ENCODE results near the gene ABO.

ABO gene

GRCh38 chr9:133275105-133276000 lies at the start of gene ABO:
ABO (minus strand) TSS chr9:133275201.
- H3K9me3 ChIP-seq (ENCODE audit: control insufficient read depth, insufficient read depth, low read depth, low read length), result no peaks in the 10 kb centered on the region
- H3K4me1 ChIP-seq (ENCODE audit: control insufficient read depth, insufficient read depth, low read length), result no peaks in the 10 kb centered on the region
- no peaks in the 10 kb centered on the region for H3K36me3 ChIP-seq (ENCODE audit: control insufficient read depth in 2 of 2, insufficient read depth in 1 of 2, low read length in 2 of 2)
- H3K4me3 ChIP-seq (ENCODE audit: low read depth, low read length), result no peak within 1 kb of the TSS
- TF ChIP-seq ZNF302 (tag by site-specific recombination; IDR thresholded peaks at IDR 0.05; ENCODE audit: low read depth) (no peak), ZNF76 (tag by site-specific recombination; IDR thresholded peaks at IDR 0.05; ENCODE audit: borderline replicate concordance, low read depth) (no peak), KLF7 (tag by site-specific recombination; IDR thresholded peaks at IDR 0.05; ENCODE audit: borderline replicate concordance) (no peak), HOXA7 (CRISPR knock-in tag; IDR thresholded peaks at IDR 0.05; ENCODE audit: borderline replicate concordance) (no peak), ZNF10 (tag by site-specific recombination; IDR thresholded peaks at IDR 0.05) (no peak), ZNF138 (tag by site-specific recombination; IDR thresholded peaks at IDR 0.05; ENCODE audit: borderline replicate concordance) (no peak), ZNF449 (tag by site-specific recombination; IDR thresholded peaks at IDR 0.05) (no peak)
- TF ChIP-seq, protein P1, sequence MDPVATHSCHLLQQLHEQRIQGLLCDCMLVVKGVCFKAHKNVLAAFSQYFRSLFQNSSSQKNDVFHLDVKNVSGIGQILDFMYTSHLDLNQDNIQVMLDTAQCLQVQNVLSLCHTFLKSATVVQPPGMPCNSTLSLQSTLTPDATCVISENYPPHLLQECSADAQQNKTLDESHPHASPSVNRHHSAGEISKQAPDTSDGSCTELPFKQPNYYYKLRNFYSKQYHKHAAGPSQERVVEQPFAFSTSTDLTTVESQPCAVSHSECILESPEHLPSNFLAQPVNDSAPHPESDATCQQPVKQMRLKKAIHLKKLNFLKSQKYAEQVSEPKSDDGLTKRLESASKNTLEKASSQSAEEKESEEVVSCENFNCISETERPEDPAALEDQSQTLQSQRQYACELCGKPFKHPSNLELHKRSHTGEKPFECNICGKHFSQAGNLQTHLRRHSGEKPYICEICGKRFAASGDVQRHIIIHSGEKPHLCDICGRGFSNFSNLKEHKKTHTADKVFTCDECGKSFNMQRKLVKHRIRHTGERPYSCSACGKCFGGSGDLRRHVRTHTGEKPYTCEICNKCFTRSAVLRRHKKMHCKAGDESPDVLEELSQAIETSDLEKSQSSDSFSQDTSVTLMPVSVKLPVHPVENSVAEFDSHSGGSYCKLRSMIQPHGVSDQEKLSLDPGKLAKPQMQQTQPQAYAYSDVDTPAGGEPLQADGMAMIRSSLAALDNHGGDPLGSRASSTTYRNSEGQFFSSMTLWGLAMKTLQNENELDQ (tag by site-specific recombination; IDR thresholded peaks at IDR 0.05; ENCODE audit: low read depth), result no peak
- ChIA-PET POLR2A (no interaction called here), CTCF (interaction anchor here (0.6 to 1.1 kb wide), 2 partner anchors 28 to 36 kb away, joined by 3 read pairs; no protein-coding TSS in a partner anchor)
- H3K27ac ChIP-seq (ENCODE audit: extremely low read depth, low read depth, low read length), result no peak within 1 kb of the TSS

DNA sequence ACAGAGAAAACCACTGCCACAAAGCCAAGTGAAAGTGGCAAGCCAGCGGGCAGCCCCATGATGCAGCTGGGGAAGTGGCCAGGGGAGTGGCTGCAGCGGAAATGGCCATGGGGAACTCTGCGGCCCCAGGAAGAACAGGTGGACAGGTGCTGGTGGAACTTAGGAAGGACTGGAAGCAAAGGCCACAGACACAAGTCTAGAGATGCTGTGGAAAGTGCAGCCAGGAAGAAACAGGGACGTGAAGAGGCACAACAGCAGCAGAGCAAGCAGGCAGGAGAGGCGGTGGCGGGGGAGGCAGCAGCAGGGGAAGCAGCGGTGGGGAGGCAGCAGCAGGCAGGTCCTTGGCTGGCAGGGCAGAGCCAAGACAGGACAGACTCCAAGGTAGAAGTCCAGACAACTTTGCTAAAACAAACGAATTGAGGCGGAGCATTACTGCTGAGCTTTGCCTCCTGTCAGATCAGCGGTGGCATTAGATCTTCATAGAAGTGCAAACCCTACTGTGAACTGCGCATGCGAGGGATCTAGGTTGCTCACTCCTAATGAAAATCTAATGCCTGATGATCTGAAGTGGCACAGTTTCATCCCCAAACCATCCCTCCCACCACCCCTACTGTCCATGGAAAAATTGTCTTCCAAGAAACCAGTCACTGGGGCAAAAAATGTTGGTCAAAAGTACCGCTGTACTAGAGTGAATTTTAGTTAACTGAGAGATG lies 49.1 kb upstream of the ABO start:
- Histone ChIP-seq H3K4me1 (ENCODE audit: control insufficient read depth, insufficient read depth, low read length) (no peaks in the 10 kb centered on the region), H3K27ac (ENCODE audit: extremely low read depth, low read depth, low read length) (no peak overlapping the region), H3K36me3 (ENCODE audit: control insufficient read depth in 2 of 2, insufficient read depth in 1 of 2, low read length in 2 of 2) (no peaks in the 10 kb centered on the region), H3K9me3 (ENCODE audit: control insufficient read depth, insufficient read depth, low read depth, low read length) (no peaks in the 10 kb centered on the region), H3K4me3 (ENCODE audit: low read depth, low read length) (no peak overlapping the region)
- ChIA-PET CTCF (interaction anchor here (0.6 to 2.2 kb wide), 2 partner anchors 136 to 159 kb away, joined by 3 to 8 read pairs; no protein-coding TSS in a partner anchor), POLR2A (no interaction called here)
- TF ChIP-seq ZNF639 (tag by site-specific recombination; IDR thresholded peaks at IDR 0.05), result no peak
- TF ChIP-seq ZNF18 (tag by site-specific recombination; IDR thresholded peaks at IDR 0.05), result no peak
- no peak for TF ChIP-seq KLF1 (tag by site-specific recombination; IDR thresholded peaks at IDR 0.05)
- TF ChIP-seq ZNF221 (tag by site-specific recombination; IDR thresholded peaks at IDR 0.05; ENCODE audit: borderline replicate concordance), result no peak
- TF ChIP-seq, protein P2, sequence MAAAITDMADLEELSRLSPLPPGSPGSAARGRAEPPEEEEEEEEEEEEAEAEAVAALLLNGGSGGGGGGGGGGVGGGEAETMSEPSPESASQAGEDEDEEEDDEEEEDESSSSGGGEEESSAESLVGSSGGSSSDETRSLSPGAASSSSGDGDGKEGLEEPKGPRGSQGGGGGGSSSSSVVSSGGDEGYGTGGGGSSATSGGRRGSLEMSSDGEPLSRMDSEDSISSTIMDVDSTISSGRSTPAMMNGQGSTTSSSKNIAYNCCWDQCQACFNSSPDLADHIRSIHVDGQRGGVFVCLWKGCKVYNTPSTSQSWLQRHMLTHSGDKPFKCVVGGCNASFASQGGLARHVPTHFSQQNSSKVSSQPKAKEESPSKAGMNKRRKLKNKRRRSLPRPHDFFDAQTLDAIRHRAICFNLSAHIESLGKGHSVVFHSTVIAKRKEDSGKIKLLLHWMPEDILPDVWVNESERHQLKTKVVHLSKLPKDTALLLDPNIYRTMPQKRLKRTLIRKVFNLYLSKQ (tag by site-specific recombination; IDR thresholded peaks at IDR 0.05; ENCODE audit: borderline replicate concordance), result no peak
- no peak for TF ChIP-seq SCRT1 (tag by site-specific recombination; IDR thresholded peaks at IDR 0.05; ENCODE audit: borderline replicate concordance)
- no peak for TF ChIP-seq ZNF366 (tag by site-specific recombination; conservative IDR thresholded peaks at IDR 0.05)
- TF ChIP-seq ZNF146 (tag by site-specific recombination; IDR thresholded peaks at IDR 0.05), result no peak
- TF ChIP-seq OVOL3 (tag by site-specific recombination; IDR thresholded peaks at IDR 0.05), result no peak
- TF ChIP-seq, protein P3, sequence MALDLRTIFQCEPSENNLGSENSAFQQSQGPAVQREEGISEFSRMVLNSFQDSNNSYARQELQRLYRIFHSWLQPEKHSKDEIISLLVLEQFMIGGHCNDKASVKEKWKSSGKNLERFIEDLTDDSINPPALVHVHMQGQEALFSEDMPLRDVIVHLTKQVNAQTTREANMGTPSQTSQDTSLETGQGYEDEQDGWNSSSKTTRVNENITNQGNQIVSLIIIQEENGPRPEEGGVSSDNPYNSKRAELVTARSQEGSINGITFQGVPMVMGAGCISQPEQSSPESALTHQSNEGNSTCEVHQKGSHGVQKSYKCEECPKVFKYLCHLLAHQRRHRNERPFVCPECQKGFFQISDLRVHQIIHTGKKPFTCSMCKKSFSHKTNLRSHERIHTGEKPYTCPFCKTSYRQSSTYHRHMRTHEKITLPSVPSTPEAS (tag by site-specific recombination; IDR thresholded peaks at IDR 0.05), result no peak
- no peak for TF ChIP-seq ZNF10 (tag by site-specific recombination; IDR thresholded peaks at IDR 0.05)
